ENCODE measurements around the gene NPIPA3.
A peak's percentile ranks its signal among the peaks of the same experiment; 100 is the strongest.
"Not testable (repeated sequence)": the region's sequence is repeated elsewhere in the genome, so short reads cannot be mapped to it uniquely, and the experiment has no call there.

The NPIPA3 gene

DNA sequence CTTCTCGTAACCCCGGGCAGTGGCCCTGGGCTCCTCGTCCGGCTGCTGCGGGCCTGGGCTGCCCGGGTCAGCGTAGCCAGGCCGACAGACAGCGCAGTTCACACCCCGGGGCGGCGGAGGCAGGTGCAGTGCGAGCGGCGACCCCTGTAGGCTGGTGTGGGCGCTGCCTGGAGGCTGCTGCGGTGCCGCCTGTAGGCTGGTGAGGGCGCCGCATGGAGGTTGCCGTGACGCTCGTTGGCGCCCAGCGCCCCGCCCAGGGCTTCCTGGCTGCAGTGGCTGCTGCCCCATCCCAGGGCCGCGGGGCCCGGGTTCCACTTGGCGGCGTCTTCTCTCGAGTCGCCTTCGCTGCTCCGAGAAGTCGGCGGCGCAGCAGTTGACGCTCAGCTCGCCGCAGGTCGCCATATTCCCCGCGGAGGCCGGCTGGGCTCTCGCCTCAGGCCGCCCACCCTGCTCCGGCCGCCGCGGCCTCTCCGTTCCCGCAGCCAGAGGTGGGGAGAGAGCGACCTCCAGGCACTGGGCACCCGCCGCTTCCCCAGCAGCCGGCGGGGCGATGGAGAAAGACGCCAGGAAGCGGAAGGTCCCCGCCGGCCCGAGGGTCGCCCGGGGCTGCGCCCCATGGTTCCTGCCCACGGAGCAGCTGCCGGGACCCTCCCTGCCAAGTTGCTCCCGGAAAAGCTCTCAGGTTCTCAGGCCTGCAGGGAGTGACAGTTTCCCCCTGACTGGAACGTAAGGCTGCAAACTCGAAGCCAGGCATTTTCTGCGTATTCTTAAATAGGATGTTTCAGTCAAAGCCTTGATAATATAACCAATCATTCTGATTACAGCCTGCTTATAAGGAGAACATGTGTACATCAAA lies at the start of gene NPIPA3:
Gene NPIPA3 (plus strand): TSS at position 256 of the 856 bp plus-strand sequence. CDS start 5,533 bp downstream, outside the sequence.
- not testable (repeated sequence) for H3K4me3 ChIP-seq (replicated peaks in 1 of 2; ENCODE audit: low read depth in 2 of 2, low read length in 2 of 2); DNase-seq (ENCODE audit: low read depth in 2 of 2)

DNA sequence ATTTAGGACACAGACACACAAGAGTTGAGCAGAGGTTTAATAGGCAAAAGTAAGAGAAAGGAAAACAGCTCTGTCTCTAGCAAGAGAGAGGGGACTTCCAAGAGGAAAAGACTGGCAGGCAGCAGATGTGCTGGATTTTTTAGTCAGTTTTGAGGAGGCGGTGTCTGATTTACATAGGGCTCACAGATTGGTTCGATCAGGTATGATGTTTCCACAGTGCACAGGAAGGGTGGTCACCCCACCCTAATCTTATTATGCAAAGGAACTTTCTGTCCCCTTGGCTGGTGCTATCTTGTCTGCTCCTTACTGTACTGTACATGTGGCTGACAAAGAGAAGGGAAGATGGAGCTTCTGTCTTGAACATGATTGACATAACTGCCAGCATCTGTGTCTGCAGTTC lies 45.1 kb upstream of the NPIPA3 start:
- TF ChIP-seq, protein P1, sequence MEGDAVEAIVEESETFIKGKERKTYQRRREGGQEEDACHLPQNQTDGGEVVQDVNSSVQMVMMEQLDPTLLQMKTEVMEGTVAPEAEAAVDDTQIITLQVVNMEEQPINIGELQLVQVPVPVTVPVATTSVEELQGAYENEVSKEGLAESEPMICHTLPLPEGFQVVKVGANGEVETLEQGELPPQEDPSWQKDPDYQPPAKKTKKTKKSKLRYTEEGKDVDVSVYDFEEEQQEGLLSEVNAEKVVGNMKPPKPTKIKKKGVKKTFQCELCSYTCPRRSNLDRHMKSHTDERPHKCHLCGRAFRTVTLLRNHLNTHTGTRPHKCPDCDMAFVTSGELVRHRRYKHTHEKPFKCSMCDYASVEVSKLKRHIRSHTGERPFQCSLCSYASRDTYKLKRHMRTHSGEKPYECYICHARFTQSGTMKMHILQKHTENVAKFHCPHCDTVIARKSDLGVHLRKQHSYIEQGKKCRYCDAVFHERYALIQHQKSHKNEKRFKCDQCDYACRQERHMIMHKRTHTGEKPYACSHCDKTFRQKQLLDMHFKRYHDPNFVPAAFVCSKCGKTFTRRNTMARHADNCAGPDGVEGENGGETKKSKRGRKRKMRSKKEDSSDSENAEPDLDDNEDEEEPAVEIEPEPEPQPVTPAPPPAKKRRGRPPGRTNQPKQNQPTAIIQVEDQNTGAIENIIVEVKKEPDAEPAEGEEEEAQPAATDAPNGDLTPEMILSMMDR (IDR thresholded peaks at IDR 0.05; ENCODE audit: low read depth, low read length), result no peak
- no peak overlapping the region for H3K4me3 ChIP-seq (replicated peaks in 1 of 2; ENCODE audit: low read depth in 2 of 2, low read length in 2 of 2)
- DNase-seq (ENCODE audit: low read depth in 2 of 2), result no peak

DNA sequence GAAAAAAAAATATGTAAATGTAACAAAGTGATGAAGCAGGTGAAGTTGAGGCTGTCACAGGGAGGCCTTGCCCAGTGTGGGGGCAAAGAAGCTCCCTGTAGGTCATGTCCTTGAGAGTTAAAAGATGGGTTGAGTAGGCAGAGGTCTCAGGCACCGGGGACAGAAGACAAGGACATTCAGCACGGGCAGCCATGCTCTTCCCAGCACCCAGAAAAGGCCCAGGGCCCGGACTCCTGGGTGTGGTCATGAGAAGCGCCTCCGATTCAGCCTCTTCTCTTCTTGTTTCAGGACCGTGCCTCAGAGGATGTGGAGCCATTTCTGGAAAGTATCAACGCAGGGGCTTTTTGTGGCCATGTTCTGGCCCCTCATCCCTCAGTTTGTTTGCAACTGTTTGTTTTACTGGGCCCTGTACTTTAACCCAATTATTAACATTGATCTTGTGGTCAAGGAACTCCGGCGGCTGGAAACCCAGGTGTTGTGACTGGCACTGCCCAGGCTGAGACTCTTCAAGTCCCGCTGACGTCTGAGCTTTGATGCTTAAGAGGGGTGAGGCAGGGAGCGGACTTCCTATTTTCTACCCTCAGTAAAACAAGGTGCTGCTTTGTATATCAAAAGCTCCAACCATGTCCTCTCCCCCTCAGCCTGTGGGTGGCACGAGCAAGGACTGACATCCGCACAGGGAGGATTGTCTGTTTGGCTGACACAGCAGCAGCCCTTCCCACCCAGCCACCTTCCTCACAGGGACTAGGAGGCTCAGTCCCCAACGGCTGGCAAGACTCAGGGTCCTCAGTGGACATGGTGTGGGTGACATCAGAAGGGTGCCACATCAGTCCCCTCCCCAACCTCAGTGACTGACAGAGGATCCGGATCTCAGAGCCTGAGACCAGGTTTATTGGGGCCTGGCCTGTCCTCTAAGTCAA lies 35.6 kb upstream of the NPIPA3 start:
- no peak for DNase-seq (ENCODE audit: low read depth in 2 of 2)
- TF ChIP-seq, protein P1 (IDR thresholded peaks at IDR 0.05; ENCODE audit: low read depth, low read length), result no peak

DNA sequence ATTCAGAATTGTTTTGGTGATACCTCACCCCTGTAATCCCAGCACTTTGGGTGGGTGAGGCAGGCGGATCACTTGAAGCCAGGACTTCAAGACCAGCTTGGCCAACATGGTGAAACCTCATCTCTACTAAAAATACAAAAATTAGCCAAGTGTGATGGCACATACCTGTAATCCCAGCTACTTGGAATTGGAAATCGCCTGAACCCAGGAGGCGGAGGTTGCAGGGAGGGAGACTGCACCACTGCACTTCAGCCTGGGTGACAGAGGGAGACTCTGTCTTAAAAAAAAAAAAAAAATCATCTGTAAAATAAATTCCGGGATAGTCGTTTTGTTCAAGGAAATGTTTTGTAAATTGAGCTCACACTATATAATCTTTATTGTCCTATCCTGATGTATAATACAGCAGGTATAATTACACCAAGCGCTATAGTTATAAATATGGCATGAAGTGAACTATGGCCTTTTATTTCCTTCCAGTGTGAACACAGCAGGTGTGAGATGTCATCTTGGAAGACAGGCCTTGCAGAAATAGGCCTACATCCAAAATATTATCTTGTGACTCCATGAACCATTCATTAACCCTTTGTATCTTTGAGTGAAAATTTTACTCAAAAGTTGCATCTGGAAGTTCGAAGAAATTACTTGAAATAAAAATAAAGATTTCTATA lies 34.5 kb upstream of the NPIPA3 start:
- peak in 1 of 2 donors; percentile 12 for DNase-seq (ENCODE audit: low read depth in 2 of 2)
- TF ChIP-seq, protein P1 (IDR thresholded peaks at IDR 0.05; ENCODE audit: low read depth, low read length), result no peak
- H3K4me3 ChIP-seq (replicated peaks in 1 of 2; ENCODE audit: low read depth in 2 of 2, low read length in 2 of 2), result no peak overlapping the region

More for the DNA sequence above, 35.6 kb upstream of the NPIPA3 start:
- no peak overlapping the region for H3K4me3 ChIP-seq (replicated peaks in 1 of 2; ENCODE audit: low read depth in 2 of 2, low read length in 2 of 2)

DNA sequence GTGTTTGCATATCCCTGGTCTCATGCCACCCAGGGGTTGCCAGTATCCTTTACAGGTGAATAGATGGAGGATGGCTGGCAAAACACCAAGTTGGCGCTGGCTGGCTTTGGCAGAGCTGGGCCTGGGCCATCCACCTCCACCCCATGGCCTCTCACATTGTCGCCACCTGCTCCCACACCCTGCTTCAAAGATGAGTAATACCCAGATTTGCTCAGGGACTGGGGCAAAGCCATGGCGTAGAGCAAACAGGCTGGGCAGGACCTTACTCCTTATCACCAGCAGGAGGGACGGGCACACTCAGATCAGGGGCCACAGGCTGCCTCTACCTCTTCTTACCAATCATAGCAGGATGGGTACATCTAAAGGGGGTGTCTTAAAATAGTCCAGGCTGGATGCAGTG lies 33.4 kb upstream of the NPIPA3 start:
- no peak for DNase-seq (ENCODE audit: low read depth in 2 of 2)
- no peak overlapping the region for H3K4me3 ChIP-seq (replicated peaks in 1 of 2; ENCODE audit: low read depth in 2 of 2, low read length in 2 of 2)
- TF ChIP-seq, protein P1 (IDR thresholded peaks at IDR 0.05; ENCODE audit: low read depth, low read length), result no peak

DNA sequence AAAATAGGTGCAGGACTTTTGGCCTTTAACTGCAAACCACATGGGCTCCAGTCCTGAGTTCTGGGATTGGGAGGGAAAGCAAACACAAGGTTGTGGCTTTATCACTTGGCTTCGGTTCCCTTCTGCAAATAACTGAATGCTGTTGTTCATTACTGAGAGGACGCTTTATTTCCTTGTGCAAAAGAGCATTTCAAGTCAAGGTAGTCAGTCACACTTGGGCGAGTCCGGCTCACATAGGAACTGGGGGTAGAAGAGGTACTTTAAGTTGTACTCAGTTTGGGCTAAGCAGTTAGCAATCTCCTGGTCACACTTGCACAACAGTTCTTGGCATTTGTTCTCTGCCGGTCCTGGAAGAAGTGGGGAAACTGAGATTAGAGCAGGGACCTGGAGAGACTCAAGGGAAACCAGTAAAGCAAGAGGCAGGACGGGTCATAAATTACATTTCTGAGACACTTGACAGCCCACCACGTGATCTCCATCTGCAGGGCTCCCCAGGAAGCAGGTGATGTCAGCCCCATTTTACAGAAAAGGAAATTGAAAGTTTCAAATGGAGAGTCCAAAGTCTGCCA lies 30.7 kb upstream of the NPIPA3 start:
- H3K4me3 ChIP-seq (replicated peaks in 1 of 2; ENCODE audit: low read depth in 2 of 2, low read length in 2 of 2), result no peak overlapping the region
- DNase-seq (ENCODE audit: low read depth in 2 of 2), result peak in 1 of 2 donors; percentile 10
- TF ChIP-seq, protein P1 (IDR thresholded peaks at IDR 0.05; ENCODE audit: low read depth, low read length), result no peak
